Stimulated activated CD8-positive, alpha-beta memory T cell treated with anti-CD3 and anti-CD28 coated beads, Interleukin-7, amount 100 ng/mL, for 4 hours (primary cell): ENCODE data around the gene NFIX.

Experiments used
- DNase-seq, 2 donors: peaks; one replicate each; pipeline ENCODE4 v3.0.0-alpha.2; 2020; ENCODE audit warnings: low read depth in 2 of 2

NFIX gene

GRCh38 chr19:13127811-13128575 lies 132.7 kb downstream of the NFIX start:
- DNase-seq, result no peak

GRCh38 chr19:13128583-13128982 lies 133.3 kb downstream of the NFIX start:
- no peak for DNase-seq

GRCh38 chr19:13129384-13129783 lies 134.1 kb downstream of the NFIX start:
- DNase-seq, result no peak

- DNase-seq, result no peak
Measured at GRCh38 chr19:13130886-13131490, 135.7 kb downstream of the NFIX start.

GRCh38 chr19:13132471-13133180 lies 137.4 kb downstream of the NFIX start:
- DNase-seq, result peak; percentile 54 to 64

- DNase-seq, result no peak
Measured at GRCh38 chr19:13133241-13133870, 138.1 kb downstream of the NFIX start.

- no peak for DNase-seq
Measured at GRCh38 chr19:13134626-13135025, 139.4 kb downstream of the NFIX start.

GRCh38 chr19:13135068-13136062 lies 140.1 kb downstream of the NFIX start:
- DNase-seq, result no peak

- no peak for DNase-seq
Measured at GRCh38 chr19:13137290-13137794, 142.1 kb downstream of the NFIX start.

GRCh38 chr19:13138171-13138915 lies 143.1 kb downstream of the NFIX start:
- DNase-seq, result no peak

GRCh38 chr19:13138916-13139198 lies 143.6 kb downstream of the NFIX start:
- DNase-seq, result no peak

GRCh38 chr19:13139633-13140311 lies 144.5 kb downstream of the NFIX start:
- no peak for DNase-seq

GRCh38 chr19:13146763-13147563 lies 151.7 kb downstream of the NFIX start:
- no peak for DNase-seq
